HUES6 (cell line): ENCODE data around the gene GHRL.
A peak's percentile ranks its signal among the peaks of the same experiment; 100 is the strongest.
"Not testable (repeated sequence)": the region's sequence is repeated elsewhere in the genome, so short reads cannot be mapped to it uniquely, and the experiment has no call there.

Experiments
- H3K27ac ChIP-seq: 2 replicates; pipeline ENCODE4 v1.7.0; 2013; ENCODE audit warnings: low read depth, mild to moderate bottlenecking, low read length, inconsistent platforms
- H3K27me3 ChIP-seq: 2 replicates; pipeline ENCODE4 v1.6.1; 2013; ENCODE audit warnings: low read length; ENCODE audit not compliant: control insufficient read depth, insufficient read depth
- H3K36me3 ChIP-seq: 2 replicates; pipeline ENCODE4 v1.6.1; 2013; ENCODE audit warnings: low read length; ENCODE audit not compliant: control insufficient read depth, insufficient read depth
- H3K4me1 ChIP-seq: 2 replicates; pipeline ENCODE4 v1.6.1; 2013; ENCODE audit warnings: low read length; ENCODE audit not compliant: control insufficient read depth, insufficient read depth
- H3K4me3 ChIP-seq: 2 replicates; pipeline ENCODE4 v1.5.1; 2013; ENCODE audit warnings: low read depth, low read length
- H3K9ac ChIP-seq: one replicate; pipeline ENCODE4 v1.6.1; 2013; ENCODE audit warnings: mild to moderate bottlenecking, low read length
- H3K9me3 ChIP-seq: 2 replicates; pipeline ENCODE4 v1.6.1; 2013; ENCODE audit warnings: low read depth, low read length; ENCODE audit not compliant: control insufficient read depth, insufficient read depth

Gene GHRL

DNA sequence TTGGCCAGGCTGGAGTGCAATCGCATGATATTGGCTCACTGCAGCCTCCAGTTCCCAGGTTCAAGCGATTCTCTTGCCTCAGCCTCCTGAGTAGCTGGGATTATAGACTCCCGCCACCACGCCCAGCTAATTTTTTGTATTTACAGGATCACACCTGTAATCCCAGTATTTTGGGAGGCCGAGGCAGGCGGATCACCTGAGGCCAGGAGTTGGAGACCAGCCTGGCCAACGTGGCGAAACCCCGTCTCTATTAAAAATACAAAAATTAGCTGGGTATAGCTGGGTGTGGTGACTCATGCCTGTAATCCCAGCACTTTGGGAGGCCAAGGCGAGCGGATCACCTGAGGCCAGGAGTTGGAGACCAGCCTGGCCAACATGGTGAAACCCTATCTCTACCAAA is 20.3 kb downstream of the GHRL start:
- not testable (repeated sequence) for H3K4me1 ChIP-seq, H3K9ac ChIP-seq
- peaks cover 65% of the 10 kb centered on the region for H3K36me3 ChIP-seq

DNA sequence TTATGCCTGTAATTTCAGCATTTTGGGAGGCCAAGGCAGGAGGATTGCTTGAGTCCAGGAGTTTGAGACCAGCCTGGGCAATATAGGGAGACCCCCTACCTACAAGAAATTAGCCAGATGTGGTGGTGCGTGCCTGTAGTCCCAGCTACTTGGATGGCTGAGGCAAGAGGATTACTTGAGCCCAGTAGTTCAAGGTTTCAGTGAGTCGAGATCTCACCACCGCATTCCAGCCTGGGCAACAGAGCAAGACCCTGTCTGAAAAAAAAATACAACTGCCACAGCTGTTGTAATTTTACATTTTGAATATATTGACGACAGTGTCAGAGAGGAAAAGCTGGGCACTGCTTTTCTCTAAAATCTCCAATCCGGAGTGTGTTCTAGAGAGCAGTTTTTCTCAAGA is 23.3 kb downstream of the GHRL start:
- Histone ChIP-seq H3K36me3 (peaks cover 58% of the 10 kb centered on the region), H3K4me1 (no peaks in the 10 kb centered on the region), H3K27ac (no peak overlapping the region), H3K9me3 (no peaks in the 10 kb centered on the region), H3K4me3 (no peak overlapping the region), H3K27me3 (no peaks in the 10 kb centered on the region), H3K9ac (no peak overlapping the region)

More for the DNA sequence above, 20.3 kb downstream of the GHRL start:
- not testable (repeated sequence) for H3K27me3 ChIP-seq, H3K27ac ChIP-seq, H3K4me3 ChIP-seq, H3K9me3 ChIP-seq

DNA sequence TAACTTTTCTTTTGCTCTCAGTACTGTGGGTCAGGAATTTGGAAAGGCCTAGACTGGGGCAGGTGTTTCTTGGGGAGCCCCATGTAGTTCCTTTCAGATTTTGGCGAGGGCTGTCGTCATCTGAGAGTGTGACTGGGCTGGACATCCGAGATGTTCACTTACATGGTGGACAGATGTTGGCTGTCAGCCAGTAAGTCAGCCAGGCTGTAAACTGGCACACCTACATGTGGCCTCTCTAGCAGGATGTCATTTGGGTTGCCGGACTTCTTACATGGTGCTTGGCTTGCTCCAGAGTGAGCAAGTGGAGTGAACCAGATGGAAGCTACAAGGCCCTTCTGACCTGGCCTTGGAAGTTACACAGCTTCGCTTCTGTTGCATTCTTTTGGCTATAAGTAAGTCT is 23.8 kb downstream of the GHRL start:
- H3K27ac ChIP-seq, result no peak overlapping the region
- peaks cover 3% of the 10 kb centered on the region; the same call in 1 of the 2 replicates for H3K4me1 ChIP-seq
- H3K36me3 ChIP-seq, result peaks cover 53% of the 10 kb centered on the region
- H3K27me3 ChIP-seq, result no peaks in the 10 kb centered on the region
- no peaks in the 10 kb centered on the region for H3K9me3 ChIP-seq
- no peak overlapping the region for H3K9ac ChIP-seq
- no peak overlapping the region for H3K4me3 ChIP-seq

DNA sequence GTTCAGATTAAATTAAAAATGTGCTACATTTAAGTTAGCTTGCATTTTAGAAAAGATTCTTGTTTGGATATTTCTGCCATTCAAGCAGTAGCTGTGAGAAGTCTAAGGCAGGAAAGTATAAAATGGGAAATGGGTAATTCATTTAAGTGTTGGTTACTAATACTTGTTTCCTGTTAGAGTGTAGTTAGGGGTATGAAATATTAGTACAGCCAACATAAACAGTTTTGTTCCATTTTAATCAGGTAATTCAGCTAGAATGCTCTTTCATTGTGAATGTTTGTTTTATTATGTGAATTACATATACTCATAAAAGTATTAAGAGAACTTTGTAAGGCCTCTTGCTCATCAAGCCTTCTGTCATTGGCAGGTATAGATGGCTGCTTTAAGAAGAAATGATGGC is 24.6 kb downstream of the GHRL start:
- Histone ChIP-seq H3K9ac (no peak overlapping the region), H3K36me3 (peaks cover 50% of the 10 kb centered on the region)

DNA sequence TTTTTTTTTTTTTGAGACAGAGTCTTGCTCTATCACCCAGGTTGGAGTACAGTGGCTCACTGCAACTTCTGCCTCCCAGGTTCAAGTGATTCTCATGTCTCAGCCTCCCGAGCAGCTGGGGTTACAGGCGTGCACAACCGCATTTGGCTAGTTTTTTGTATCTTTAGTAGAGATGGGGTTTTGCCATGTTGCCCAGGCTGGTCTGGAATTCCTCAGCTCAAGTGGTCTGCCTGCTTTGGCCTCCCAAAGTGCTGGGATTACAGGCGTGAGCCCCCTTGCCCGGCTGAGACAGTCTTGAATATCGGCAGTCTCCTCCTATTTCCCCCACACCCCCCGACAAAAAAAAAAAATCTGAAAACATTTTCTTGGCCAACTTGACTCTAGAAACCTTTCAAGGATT is 25.8 kb downstream of the GHRL start:
- peaks cover 54% of the 10 kb centered on the region for H3K36me3 ChIP-seq
- not testable (repeated sequence) for H3K4me3 ChIP-seq, H3K27me3 ChIP-seq, H3K9me3 ChIP-seq, H3K9ac ChIP-seq, H3K27ac ChIP-seq, H3K4me1 ChIP-seq

More for the DNA sequence above, 24.6 kb downstream of the GHRL start:
- Histone ChIP-seq H3K9me3 (no peaks in the 10 kb centered on the region), H3K27ac (no peak overlapping the region), H3K27me3 (no peaks in the 10 kb centered on the region), H3K4me3 (no peak overlapping the region), H3K4me1 (peaks cover 7% of the 10 kb centered on the region)

DNA sequence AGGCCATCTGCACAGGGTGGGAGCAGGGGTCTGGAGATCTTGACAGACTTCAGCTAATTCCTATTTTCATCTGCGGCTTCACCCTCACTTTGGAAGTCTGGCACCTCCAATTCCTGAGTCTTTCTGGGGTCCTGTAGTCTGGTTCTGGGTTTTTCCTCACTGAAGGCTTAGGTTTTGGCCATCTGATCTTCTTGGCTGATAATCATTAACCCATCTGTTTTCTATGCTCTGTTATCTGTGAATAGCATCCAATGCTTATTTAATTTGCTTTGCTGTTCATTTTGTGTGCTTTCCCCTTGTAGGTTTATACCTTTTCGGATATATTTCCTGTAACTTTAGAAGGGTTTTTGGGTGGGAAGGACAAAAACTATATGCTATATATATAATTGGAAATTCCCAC is 26.9 kb downstream of the GHRL start:
- Histone ChIP-seq H3K36me3 (peaks cover 59% of the 10 kb centered on the region), H3K4me1 (peaks cover 7% of the 10 kb centered on the region)

DNA sequence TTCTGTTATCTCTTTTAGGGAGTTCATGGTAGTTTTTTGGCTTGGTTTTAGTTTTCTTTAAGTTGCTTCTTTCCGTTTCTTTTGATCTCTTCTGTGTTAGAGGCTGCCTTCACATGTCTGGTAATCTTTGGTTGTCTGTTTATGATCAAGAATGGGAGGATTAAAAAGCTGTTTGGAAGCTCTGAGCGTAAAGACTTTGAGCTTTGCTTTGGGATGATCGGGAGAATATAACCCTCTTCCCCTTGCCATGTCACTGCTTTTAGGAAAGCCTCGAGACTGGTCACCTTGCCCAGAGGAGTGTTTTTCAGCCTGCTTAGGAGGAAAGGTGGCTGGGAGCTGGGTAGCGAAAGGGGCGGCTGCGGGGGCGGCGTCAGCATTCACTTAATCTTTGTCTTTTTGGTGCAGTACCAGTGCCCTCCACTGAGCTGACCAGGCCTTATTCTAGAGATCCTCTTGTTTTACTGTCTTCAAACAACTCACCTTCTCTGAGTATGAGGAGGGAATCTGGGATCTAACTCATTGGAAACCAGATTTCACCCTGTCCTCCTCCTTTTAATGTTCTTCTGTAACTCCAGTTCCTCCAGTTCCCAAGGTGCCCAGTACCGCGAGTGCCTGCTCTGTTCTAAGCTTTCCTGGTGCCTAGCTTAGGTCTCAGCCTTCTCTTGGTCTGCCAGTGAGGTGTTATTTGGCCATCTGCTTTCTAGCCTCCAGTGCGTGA is 28.9 kb downstream of the GHRL start:
- Histone ChIP-seq H3K27me3 (no peaks in the 10 kb centered on the region), H3K9ac (no peak overlapping the region), H3K4me1 (peaks cover 7% of the 10 kb centered on the region), H3K4me3 (no peak overlapping the region), H3K27ac (peak overlapping the region; percentile 22; the same call in 1 of the 2 replicates), H3K9me3 (no peaks in the 10 kb centered on the region), H3K36me3 (peaks cover 59% of the 10 kb centered on the region)

More for the DNA sequence above, 26.9 kb downstream of the GHRL start:
- Histone ChIP-seq H3K4me3 (no peak overlapping the region), H3K27me3 (no peaks in the 10 kb centered on the region), H3K9ac (no peak overlapping the region), H3K9me3 (no peaks in the 10 kb centered on the region), H3K27ac (no peak overlapping the region)

DNA sequence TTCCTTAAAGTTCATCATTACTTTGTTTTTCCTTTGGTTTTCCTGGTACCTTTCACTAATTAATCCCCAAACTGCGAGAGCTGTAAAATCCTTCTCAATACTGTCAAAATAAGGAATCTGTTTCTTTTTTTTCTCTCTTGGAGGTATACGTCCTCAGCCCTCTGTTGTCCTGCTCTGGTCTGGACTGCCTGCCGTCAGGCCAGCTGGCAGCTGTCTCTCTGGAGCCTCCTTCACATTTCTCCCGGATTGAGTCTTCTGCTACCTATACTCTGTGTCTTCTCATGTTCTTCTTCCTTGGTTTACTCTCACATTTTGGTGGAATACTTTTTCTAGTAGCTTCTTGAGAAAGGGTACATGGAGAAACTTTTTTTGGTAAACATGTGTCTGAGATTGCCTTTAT is 30.7 kb downstream of the GHRL start:
- Histone ChIP-seq H3K9ac (no peak overlapping the region), H3K9me3 (no peaks in the 10 kb centered on the region), H3K4me3 (no peak overlapping the region), H3K4me1 (peaks cover 7% of the 10 kb centered on the region), H3K36me3 (peaks cover 52% of the 10 kb centered on the region), H3K27ac (no peak overlapping the region), H3K27me3 (no peaks in the 10 kb centered on the region)

DNA sequence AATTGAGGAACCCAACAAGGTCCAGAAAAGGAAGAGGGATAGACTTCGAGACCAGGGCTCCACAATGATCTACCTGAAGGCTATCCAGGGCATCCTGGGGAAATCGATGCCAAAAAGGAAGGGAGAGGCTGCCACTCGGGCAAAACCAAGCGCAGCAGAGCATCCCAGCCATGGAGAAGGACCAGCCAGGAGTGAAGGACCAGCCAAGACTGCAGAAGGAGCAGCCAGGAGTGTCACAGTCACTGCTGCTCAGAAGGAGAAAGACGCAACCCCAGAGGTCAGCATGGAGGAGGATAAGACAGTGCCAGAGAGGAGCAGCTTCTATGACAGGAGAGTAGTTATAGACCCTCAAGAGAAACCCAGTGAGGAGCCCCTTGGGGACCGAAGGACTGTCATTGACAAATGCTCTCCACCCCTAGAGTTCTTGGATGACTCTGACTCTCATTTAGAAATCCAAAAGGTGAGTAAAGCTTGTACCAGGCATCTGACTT is 32.5 kb downstream of the GHRL start:
- Histone ChIP-seq H3K27me3 (no peaks in the 10 kb centered on the region), H3K4me1 (peaks cover 7% of the 10 kb centered on the region), H3K36me3 (peaks cover 54% of the 10 kb centered on the region), H3K9ac (no peak overlapping the region), H3K4me3 (no peak overlapping the region), H3K27ac (no peak overlapping the region), H3K9me3 (no peaks in the 10 kb centered on the region)

DNA sequence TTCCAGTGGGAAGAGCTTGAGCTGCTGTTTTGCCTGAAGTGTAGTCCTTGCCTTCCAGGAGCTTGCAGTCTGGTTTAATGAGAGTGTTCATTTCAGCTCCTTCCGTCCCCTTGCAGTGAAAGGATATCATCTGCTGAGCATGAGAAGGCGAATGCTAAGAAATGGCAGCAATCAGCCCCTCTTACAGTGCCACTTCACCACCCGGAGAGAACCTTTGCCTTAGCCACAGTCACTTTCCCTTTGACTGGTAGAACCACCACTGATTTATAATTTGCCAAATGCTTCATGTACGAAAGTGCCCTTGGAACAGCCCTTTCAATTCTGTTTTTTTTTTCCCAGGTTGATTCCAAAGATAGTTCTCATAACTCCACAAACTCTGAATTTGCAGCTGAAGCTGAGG is 32.9 kb downstream of the GHRL start:
- Histone ChIP-seq H3K9ac (no peak overlapping the region), H3K4me3 (no peak overlapping the region), H3K9me3 (no peaks in the 10 kb centered on the region), H3K27ac (no peak overlapping the region), H3K36me3 (peaks cover 56% of the 10 kb centered on the region), H3K27me3 (no peaks in the 10 kb centered on the region), H3K4me1 (peaks cover 7% of the 10 kb centered on the region)

DNA sequence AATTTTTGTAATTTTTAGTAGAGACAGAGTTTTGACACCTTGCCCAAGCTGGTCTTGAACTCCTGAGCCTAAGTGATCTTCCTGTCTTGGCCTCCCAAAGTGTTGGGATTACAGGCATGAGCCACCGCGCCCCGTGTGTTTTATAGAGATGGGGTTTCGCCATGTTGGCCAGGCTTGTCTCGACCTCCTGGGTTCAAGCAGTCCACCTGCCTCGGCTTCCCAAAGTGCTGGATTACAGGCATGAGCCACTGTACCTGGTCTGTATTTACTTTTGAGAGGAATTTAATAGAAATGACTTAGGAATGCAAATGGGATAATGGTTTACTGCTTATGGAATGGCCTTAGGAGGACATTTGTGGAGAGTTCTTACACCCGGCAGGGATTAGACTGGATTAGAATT is 33.7 kb downstream of the GHRL start:
- H3K36me3 ChIP-seq, result peaks cover 63% of the 10 kb centered on the region

More for the DNA sequence above, 33.7 kb downstream of the GHRL start:
- Histone ChIP-seq H3K27ac (no peak overlapping the region), H3K9me3 (no peaks in the 10 kb centered on the region), H3K9ac (no peak overlapping the region), H3K4me1 (peaks cover 5% of the 10 kb centered on the region), H3K4me3 (no peak overlapping the region), H3K27me3 (no peaks in the 10 kb centered on the region)
